ENCODE results near the gene C20orf144.
A peak's percentile ranks its signal among the peaks of the same experiment; 100 is the strongest.

GRCh38 chr20:33667676-33668465 lies 5.7 kb downstream of the C20orf144 start:
- TF ChIP-seq CBX2 (IDR thresholded peaks at IDR 0.05; ENCODE audit: borderline replicate concordance, low read depth), result no peak
- no peak for TF ChIP-seq HOXA7 (CRISPR knock-in tag; IDR thresholded peaks at IDR 0.05)
- TF ChIP-seq, protein P1, sequence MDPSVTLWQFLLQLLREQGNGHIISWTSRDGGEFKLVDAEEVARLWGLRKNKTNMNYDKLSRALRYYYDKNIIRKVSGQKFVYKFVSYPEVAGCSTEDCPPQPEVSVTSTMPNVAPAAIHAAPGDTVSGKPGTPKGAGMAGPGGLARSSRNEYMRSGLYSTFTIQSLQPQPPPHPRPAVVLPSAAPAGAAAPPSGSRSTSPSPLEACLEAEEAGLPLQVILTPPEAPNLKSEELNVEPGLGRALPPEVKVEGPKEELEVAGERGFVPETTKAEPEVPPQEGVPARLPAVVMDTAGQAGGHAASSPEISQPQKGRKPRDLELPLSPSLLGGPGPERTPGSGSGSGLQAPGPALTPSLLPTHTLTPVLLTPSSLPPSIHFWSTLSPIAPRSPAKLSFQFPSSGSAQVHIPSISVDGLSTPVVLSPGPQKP (IDR thresholded peaks at IDR 0.05; ENCODE audit: low read depth, low read length), result no peak
- peak; percentile 45 for TF ChIP-seq CTCF (IDR thresholded peaks at IDR 0.05)
- no peak for TF ChIP-seq EHMT2 (IDR thresholded peaks at IDR 0.05; ENCODE audit: low read depth)
- no peak for TF ChIP-seq EP300 (IDR thresholded peaks at IDR 0.05)
- no peak for TF ChIP-seq POLR2A (IDR thresholded peaks at IDR 0.05; ENCODE audit: low read length)
- peak; percentile 54 to 56 for TF ChIP-seq RAD21 (conservative IDR thresholded peaks at IDR 0.05 in 1 of 2, IDR thresholded peaks at IDR 0.05 in 1 of 2)
- TF ChIP-seq POLR2AphosphoS2 (conservative IDR thresholded peaks at IDR 0.05; ENCODE audit: low read length), result no peak
- TF ChIP-seq, protein P2, sequence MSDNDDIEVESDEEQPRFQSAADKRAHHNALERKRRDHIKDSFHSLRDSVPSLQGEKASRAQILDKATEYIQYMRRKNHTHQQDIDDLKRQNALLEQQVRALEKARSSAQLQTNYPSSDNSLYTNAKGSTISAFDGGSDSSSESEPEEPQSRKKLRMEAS (IDR thresholded peaks at IDR 0.05), result no peak
- no peak for TF ChIP-seq MYC (IDR thresholded peaks at IDR 0.05; ENCODE audit: borderline replicate concordance, low read length)
- TF ChIP-seq RCOR1 (IDR thresholded peaks at IDR 0.05; ENCODE audit: low read depth, low read length), result no peak
- TF ChIP-seq HEYL (CRISPR knock-in tag; IDR thresholded peaks at IDR 0.05), result no peak
- no peak for TF ChIP-seq USF2 (IDR thresholded peaks at IDR 0.05)

Data from A549 (cell line).